CD14-positive monocyte (primary cell): Measurements from ENCODE around the gene AMIGO3. TPM values are rescaled to one million over a fixed set of nuclear protein-coding genes. Genes with fewer than 3 reads are reported as not detected.

Experiments
- DNase-seq, 3 donors: peaks; one replicate each; pipeline ENCODE4 v3.0.0-alpha.2; 2011 to 2022
- H2AFZ ChIP-seq: 2 replicates; pipeline ENCODE4 v1.6.0; 2012; ENCODE audit warnings: mild to moderate bottlenecking, low read depth, low read length, inconsistent platforms; ENCODE audit not compliant: insufficient read depth, poor library complexity, severe bottlenecking
- H3K27ac ChIP-seq, 2 donors: 1 replicate in 1 of 2; 2 replicates in 1 of 2; pipeline ENCODE4 v1.5.1; 2012 to 2013; ENCODE audit warnings: low read length in 2 of 2, control low read depth in 1 of 2, inconsistent platforms in 1 of 2, low read depth in 1 of 2, mild to moderate bottlenecking in 1 of 2
- H3K27me3 ChIP-seq, 2 donors: one replicate each; pipeline versions ENCODE4 v1.6.0 to v1.6.1; 2011 to 2013; ENCODE audit warnings: low read length in 2 of 2; ENCODE audit not compliant: control insufficient read depth in 2 of 2, insufficient read depth in 2 of 2
- H3K36me3 ChIP-seq, 2 donors: replicated peaks in 1 of 2; 1 replicate in 1 of 2; 2 replicates in 1 of 2; pipeline versions ENCODE4 v1.5.1 to v1.6.1; 2012 to 2013; ENCODE audit warnings: low read length in 2 of 2, control low read depth in 1 of 2, inconsistent platforms in 1 of 2, mild to moderate bottlenecking in 1 of 2; ENCODE audit not compliant: insufficient read depth in 2 of 2, control insufficient read depth in 1 of 2
- H3K4me1 ChIP-seq, 2 donors: 1 replicate in 1 of 2; 2 replicates in 1 of 2; pipeline versions ENCODE4 v1.5.1 to v1.6.1; 2012 to 2013; ENCODE audit warnings: low read length in 2 of 2, control low read depth in 1 of 2, inconsistent platforms in 1 of 2, mild to moderate bottlenecking in 1 of 2, moderate library complexity in 1 of 2; ENCODE audit not compliant: insufficient read depth in 2 of 2, control insufficient read depth in 1 of 2
- H3K4me2 ChIP-seq: replicated peaks from 2 replicates; pipeline ENCODE3; 2012; ENCODE audit warnings: low read length, moderate library complexity, mild to moderate bottlenecking; ENCODE audit not compliant: poor library complexity, severe bottlenecking; ENCODE audit errors: extremely low read depth
- H3K4me3 ChIP-seq, 3 experiments: fragments of 200-600 bp in 1 of 3; sonication (generic) in 1 of 3; replicated peaks in 1 of 3; 1 replicate in 2 of 3; 2 replicates in 1 of 3; pipeline ENCODE4 v1.5.1; 2011 to 2013; ENCODE audit warnings: low read length in 3 of 3, mild to moderate bottlenecking in 3 of 3, control low read depth in 2 of 3, low read depth in 2 of 3, inconsistent platforms in 1 of 3, moderate library complexity in 1 of 3
- H3K79me2 ChIP-seq: 2 replicates; pipeline ENCODE4 v1.6.0; 2012; ENCODE audit warnings: mild to moderate bottlenecking, control low read depth, inconsistent platforms, low read length, moderate library complexity; ENCODE audit not compliant: insufficient read depth
- H3K9ac ChIP-seq: 2 replicates; pipeline ENCODE4 v1.6.0; 2017; ENCODE audit warnings: low read length, mild to moderate bottlenecking; ENCODE audit not compliant: insufficient read depth, poor library complexity, severe bottlenecking
- H3K9me3 ChIP-seq, 2 donors: replicated peaks in 1 of 2; 1 replicate in 1 of 2; 2 replicates in 1 of 2; pipeline versions ENCODE4 v1.5.1 to v1.6.1; 2012 to 2013; ENCODE audit warnings: low read length in 2 of 2, control low read depth in 1 of 2; ENCODE audit not compliant: control insufficient read depth in 1 of 2, insufficient read depth in 1 of 2
- H4K20me1 ChIP-seq: 2 replicates; pipeline ENCODE4 v1.6.0; 2012; ENCODE audit warnings: mild to moderate bottlenecking, low read length, control low read depth, moderate library complexity; ENCODE audit not compliant: insufficient read depth
- H3K27ac Mint-ChIP-seq, 7 donors: one replicate each; pipeline ENCODE4 v1.8.0; 2020; ENCODE audit warnings: mild to moderate bottlenecking in 7 of 7, mixed read lengths in 7 of 7, moderate library complexity in 6 of 7, inconsistent platforms in 2 of 7
- H3K27me3 Mint-ChIP-seq, 3 donors: one replicate each; pipeline ENCODE4 v1.8.0; 2021 to 2022; ENCODE audit warnings: low read depth in 3 of 3, mild to moderate bottlenecking in 3 of 3, mixed read lengths in 3 of 3, moderate library complexity in 3 of 3, inconsistent platforms in 1 of 3
- H3K36me3 Mint-ChIP-seq, 2 donors: one replicate each; pipeline ENCODE4 v1.8.0; 2020; ENCODE audit warnings: mixed read lengths in 2 of 2, inconsistent platforms in 1 of 2, mild to moderate bottlenecking in 1 of 2
- H3K4me1 Mint-ChIP-seq: one replicate; pipeline ENCODE4 v1.8.0; 2020; ENCODE audit warnings: mild to moderate bottlenecking, mixed read lengths
- H3K4me3 Mint-ChIP-seq, 2 donors: one replicate each; pipeline ENCODE4 v1.8.0; 2020; ENCODE audit warnings: mild to moderate bottlenecking in 2 of 2, mixed read lengths in 2 of 2, moderate library complexity in 1 of 2
- H3K9me3 Mint-ChIP-seq, 7 donors: one replicate each; pipeline ENCODE4 v1.8.0; 2020 to 2022; ENCODE audit warnings: mixed read lengths in 7 of 7, mild to moderate bottlenecking in 6 of 7, moderate library complexity in 6 of 7, inconsistent platforms in 2 of 7
- CTCF ChIP-seq: fragments of 200-600 bp; IDR thresholded peaks from one replicate; pipeline ENCODE4 v1.8.0; 2022; ENCODE audit warnings: antibody characterized with exemption, mild to moderate bottlenecking
- WGBS: methylation state at CpG from one replicate; pipeline ENCODE4 v1.1.5; 2013; ENCODE audit warnings: missing lambda C conversion rate; ENCODE audit not compliant: insufficient coverage; 5-methylcytosine and 5-hydroxymethylcytosine counted together
- intact Hi-C, 2 donors: fragments of 100-400 bp; cut with micrococcal nuclease; formaldehyde crosslinking; loops; one replicate each; pipeline versions ENCODE4 v1.15.0 to v1.15.1; 2023
- polyA plus RNA-seq, 3 donors: library from polyadenylated mRNA; depleted of rRNA in 1 of 3; unstranded in 2 of 3; stranded (reverse) in 1 of 3; fragments of 300-500 nt in 2 of 3; fragments of >200 nt in 1 of 3; fragmentation: Illumina TruSeq in 2 of 3; gene quantifications; 1 replicate in 2 of 3; 2 replicates in 1 of 3; pipeline ENCODE4 v1.2.3, GENCODE V29; 2012 to 2021

The AMIGO3 gene
- polyA plus RNA-seq, 3 donors = 0.96 TPM; not detected in 2

- Histone ChIP-seq H3K27ac (no peak overlapping the region), H3K79me2 (peaks cover 7% of the 10 kb centered on the region), H3K9me3 (no peaks in the 10 kb centered on the region), H3K4me2 (no peak overlapping the region), H4K20me1 (peaks cover 3% of the 10 kb centered on the region), H3K4me3 (no peak overlapping the region), H3K36me3 (peaks cover 49 to 71% of the 10 kb centered on the region in 2 donors), H3K27me3 (no peaks in the 10 kb centered on the region), H2AFZ (no peak overlapping the region), H3K9ac (no peak overlapping the region), H3K4me1 (peaks cover 14 to 19% of the 10 kb centered on the region in 2 donors)
- no peak overlapping the region for H3K4me3 Mint-ChIP-seq
- TF ChIP-seq CTCF = no peak
- intact Hi-C loops = loop anchor here (10.0 kb wide), 2 partner anchors 53 to 57 kb away; partner anchors contain the start of genes APEH (in 2 of the 2) and IP6K1 (in 1 of the 2)
- H3K36me3 Mint-ChIP-seq = peaks cover 43 to 63% of the 10 kb centered on the region in 2 donors
- DNase-seq = no peak
- no peaks in the 10 kb centered on the region for H3K9me3 Mint-ChIP-seq
- 96% methylated on average over 13 of the region's 15 CpGs for WGBS
- H3K27ac Mint-ChIP-seq = peak overlapping the region in 1 of 7 donors; percentile 37
- peaks cover 14% of the 10 kb centered on the region for H3K4me1 Mint-ChIP-seq
- H3K27me3 Mint-ChIP-seq = no peaks in the 10 kb centered on the region
Observed at GRCh38 chr3:49727924-49728361, 8.5 kb upstream of the AMIGO3 start.

DNA sequence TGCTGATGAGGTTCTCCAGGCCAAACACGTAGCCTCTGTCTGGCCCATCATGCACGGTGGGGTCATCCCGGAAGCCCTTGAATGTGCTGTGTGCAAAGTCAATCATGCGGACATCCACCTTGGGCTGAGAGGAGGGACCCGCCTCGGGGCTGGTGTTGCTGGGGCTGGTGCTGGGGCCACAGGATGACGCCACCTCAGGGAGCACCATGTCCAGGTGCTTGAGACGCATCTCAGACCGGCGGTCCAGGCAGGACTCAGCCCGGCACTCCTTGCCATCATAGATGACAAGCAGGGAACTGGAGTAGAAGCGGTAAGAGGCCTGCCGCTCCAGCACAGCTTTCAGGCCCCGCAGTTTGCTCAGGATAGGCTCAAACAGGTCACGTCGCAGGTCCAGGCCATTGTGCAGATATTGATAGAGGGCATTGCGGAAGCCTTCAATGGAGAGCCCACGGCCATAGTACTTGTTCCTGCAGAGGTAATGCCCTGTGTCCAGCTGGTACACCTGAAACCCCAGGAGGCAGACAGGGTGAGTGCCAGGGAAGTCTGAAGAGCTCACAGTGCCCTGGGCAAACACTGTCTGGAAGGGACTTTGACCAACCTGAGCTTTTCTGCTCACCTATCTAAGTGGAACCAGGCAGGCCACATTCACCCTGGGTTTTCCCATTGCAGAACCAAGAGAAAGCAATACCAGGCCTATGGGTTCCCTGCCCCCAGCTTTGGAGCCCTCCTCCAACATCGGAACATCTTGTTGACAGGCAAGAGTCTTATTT, 7.9 kb upstream of the AMIGO3 start:
- H3K9ac ChIP-seq = no peak overlapping the region
- peak overlapping the region in 3 of 7 donors; percentile 14 to 37 (median 30) for H3K27ac Mint-ChIP-seq
- no peak overlapping the region for H3K4me2 ChIP-seq

More for the DNA sequence above, 7.9 kb upstream of the AMIGO3 start:
- Histone ChIP-seq H3K36me3 (peaks cover 43 to 68% of the 10 kb centered on the region in 2 donors), H2AFZ (no peak overlapping the region), H3K27ac (no peak overlapping the region), H3K79me2 (peaks cover 13% of the 10 kb centered on the region), H3K4me3 (no peak overlapping the region), H4K20me1 (peaks cover 9% of the 10 kb centered on the region), H3K27me3 (no peaks in the 10 kb centered on the region), H3K4me1 (peaks cover 19 to 25% of the 10 kb centered on the region in 2 donors), H3K9me3 (no peaks in the 10 kb centered on the region)
- no peak for TF ChIP-seq CTCF
- DNase-seq = no peak
- 94% methylated on average over 19 of the region's 19 CpGs for WGBS
- Mint-ChIP-seq H3K4me1 (peaks cover 20% of the 10 kb centered on the region), H3K36me3 (peaks cover 40 to 62% of the 10 kb centered on the region in 2 donors), H3K27me3 (no peaks in the 10 kb centered on the region), H3K9me3 (no peaks in the 10 kb centered on the region), H3K4me3 (no peak overlapping the region)
- intact Hi-C loops = loop anchor here (10.0 kb wide), 2 partner anchors 53 to 57 kb away; partner anchors contain the start of genes APEH (in 2 of the 2) and IP6K1 (in 1 of the 2)
